WI38 (cell line): ENCODE measurements around the gene SMIM7.

ENCODE experiments used
- H3K4me3 ChIP-seq: 2 replicates; pipeline ENCODE4 v1.5.1; 2011; ENCODE audit warnings: low read depth, mild to moderate bottlenecking, control low read depth, low read length
- TF ChIP-seq, protein P1 (sequence below): IDR thresholded peaks from 2 replicates; pipeline ENCODE4 v1.5.1; 2012; ENCODE audit warnings: low read depth, mild to moderate bottlenecking, control low read depth, low read length

Gene SMIM7

DNA sequence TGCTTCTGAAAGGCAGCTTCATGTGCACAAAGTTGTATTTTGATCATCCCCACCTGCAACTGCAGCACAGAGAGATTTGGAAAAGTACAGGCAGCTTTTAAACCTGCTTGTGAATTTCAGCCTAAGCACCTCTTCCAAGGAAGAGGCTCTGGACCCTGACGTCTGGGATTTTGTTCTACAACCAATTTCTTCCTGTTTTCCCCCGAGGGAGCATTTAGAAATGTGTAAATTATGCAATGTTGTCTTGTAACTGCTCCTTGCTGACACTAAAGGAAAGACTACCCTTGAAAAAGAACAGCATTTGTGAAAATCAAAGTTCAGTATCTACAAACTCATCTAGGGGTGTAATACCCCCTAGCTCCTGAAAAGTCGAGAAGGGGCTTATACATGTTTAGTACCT is 47.3 kb downstream of the SMIM7 start:
- no peak overlapping the region for H3K4me3 ChIP-seq
- TF ChIP-seq, protein P1, sequence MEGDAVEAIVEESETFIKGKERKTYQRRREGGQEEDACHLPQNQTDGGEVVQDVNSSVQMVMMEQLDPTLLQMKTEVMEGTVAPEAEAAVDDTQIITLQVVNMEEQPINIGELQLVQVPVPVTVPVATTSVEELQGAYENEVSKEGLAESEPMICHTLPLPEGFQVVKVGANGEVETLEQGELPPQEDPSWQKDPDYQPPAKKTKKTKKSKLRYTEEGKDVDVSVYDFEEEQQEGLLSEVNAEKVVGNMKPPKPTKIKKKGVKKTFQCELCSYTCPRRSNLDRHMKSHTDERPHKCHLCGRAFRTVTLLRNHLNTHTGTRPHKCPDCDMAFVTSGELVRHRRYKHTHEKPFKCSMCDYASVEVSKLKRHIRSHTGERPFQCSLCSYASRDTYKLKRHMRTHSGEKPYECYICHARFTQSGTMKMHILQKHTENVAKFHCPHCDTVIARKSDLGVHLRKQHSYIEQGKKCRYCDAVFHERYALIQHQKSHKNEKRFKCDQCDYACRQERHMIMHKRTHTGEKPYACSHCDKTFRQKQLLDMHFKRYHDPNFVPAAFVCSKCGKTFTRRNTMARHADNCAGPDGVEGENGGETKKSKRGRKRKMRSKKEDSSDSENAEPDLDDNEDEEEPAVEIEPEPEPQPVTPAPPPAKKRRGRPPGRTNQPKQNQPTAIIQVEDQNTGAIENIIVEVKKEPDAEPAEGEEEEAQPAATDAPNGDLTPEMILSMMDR = no peak

DNA sequence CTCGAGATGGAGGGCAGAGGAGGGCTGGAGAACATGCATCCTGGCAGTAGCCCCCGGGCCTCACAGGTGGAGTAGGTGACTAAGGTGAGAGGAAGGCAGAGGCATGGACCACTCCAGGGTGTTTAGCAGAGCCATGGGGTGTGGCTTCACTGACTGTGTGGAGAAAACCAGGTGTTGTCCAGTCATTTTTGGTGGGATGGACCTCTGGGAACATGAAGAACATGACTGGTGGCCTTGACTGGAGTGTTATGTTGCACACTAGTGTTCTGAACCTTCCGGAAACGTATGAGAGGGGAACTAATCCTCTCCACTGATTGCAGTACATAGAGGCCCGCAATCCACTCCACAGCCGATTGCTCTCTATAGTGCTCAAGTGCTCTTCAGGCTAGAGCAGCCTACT is 48.8 kb downstream of the SMIM7 start:
- TF ChIP-seq, protein P1 = no peak

GRCh38 chr19:16609511-16610200 is 50.3 kb downstream of the SMIM7 start:
- no peak overlapping the region for H3K4me3 ChIP-seq
- TF ChIP-seq, protein P1 = no peak

More for the DNA sequence above, 48.8 kb downstream of the SMIM7 start:
- H3K4me3 ChIP-seq = no peak overlapping the region

- TF ChIP-seq, protein P1 = no peak
- no peak overlapping the region for H3K4me3 ChIP-seq
These were observed 51.6 kb downstream of the SMIM7 start for GRCh38 chr19:16608290-16608739.

DNA sequence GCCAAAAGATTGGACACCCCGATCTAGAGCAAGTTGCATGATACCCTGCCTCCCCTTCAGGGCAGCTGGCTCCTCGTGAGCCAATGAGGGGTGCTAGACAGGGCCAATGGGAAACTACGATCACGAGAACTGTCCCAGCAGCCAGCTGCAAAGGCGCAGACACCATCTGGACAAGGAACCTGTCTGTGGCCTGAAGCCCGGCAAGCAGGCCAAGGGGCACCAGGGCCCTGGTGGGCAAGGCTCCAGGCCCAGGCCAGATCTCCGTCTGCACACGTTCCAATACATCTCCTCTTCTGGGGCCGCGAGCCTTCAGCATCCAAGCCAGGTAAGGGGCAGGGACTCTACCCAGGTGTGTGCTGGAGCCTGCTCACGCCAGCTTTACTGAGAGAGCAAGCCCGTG is 52.1 kb downstream of the SMIM7 start:
- TF ChIP-seq, protein P1 = no peak
- H3K4me3 ChIP-seq = no peak overlapping the region

DNA sequence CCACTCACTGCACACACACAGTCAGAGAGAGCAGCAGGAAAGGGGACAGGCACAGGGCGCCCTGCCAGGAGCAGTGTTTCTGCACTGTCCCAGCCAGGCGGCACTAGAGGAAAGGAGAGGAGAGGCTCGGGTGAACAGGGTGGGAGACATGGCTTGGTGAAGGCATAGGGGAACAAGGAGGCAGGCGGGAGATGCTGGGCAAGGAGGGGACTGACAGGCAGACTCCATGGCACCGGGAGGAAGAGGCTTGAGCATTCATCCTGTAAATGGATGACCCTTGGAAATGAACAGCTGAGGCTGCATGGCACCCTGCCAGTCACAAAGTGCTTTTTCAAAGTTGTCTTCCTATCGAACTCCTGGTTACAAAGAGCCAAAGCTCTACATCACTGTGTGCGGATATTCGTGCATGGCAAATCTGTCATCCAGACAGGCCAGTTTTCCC is 54.4 kb downstream of the SMIM7 start:
- TF ChIP-seq, protein P1 = no peak
- no peak overlapping the region for H3K4me3 ChIP-seq

DNA sequence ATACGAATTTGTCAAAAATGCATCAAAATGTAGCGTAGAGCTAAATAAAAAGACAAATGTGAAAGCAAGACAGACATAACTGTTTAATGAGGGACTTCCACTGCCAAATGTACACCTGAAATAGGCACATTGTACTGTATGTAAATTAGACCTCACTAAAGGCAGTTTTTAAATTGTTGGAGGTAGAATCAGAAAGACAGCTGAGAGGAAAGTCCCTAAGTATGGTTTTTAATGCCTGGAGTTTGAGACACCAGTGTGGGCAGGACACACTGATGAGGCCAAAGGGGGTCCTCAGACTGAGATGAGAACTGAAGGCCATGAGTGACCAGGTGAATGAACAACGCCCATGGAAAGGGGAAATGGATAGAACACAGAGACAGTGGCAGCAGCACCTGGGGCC is 54.8 kb downstream of the SMIM7 start:
- TF ChIP-seq, protein P1 = no peak
- H3K4me3 ChIP-seq = no peak overlapping the region
